K562 (cell line): Measurements from ENCODE around the gene ARHGAP26. TPM values are rescaled to one million over a fixed set of nuclear protein-coding genes. Genes with fewer than 3 reads are reported as not detected.

Experiments
- ATAC-seq: fragments of 200-7000 bp; cut with Tn5 transposase; 3 replicates; pipeline ENCODE4 v1.9.1; 2020; ENCODE audit warnings: moderate library complexity
- BruUV-seq: library from RNA; stranded (reverse); fragments of 400-500 nt; replicated peaks from 2 replicates; lab custom pipeline; 2021; lab: Mats Ljungman, UMichigan
- CTCF ChIA-PET: fragments of 300-600 bp; formaldehyde crosslinking; extraction: SDS; loops from one replicate; lab custom pipeline; 2021; ENCODE audit warnings: low intra/inter-chr PET ratio; lab: Yijun Ruan, JAX
- POLR2A ChIA-PET: fragments of 300-600, 350-650 bp; sonication (Branson Sonifier 250); formaldehyde crosslinking; extraction: SDS; loops from one replicate; lab custom pipeline; 2021; ENCODE audit warnings: antibody characterized with exemption, inconsistent platforms; lab: Yijun Ruan, JAX
- DNase-seq, 4 experiments: peaks; one replicate each; pipeline versions ENCODE4 v3.0.0 to v3.0.0-alpha.2; 2011 to 2018; ENCODE audit warnings: low spot score in 3 of 4, mixed read lengths in 3 of 4; ENCODE audit errors: extremely low read depth in 1 of 4
- FAIRE-seq: peaks from 2 replicates; lab custom pipeline; 2011; peaks lifted over from hg19 to GRCh38; lab: Jason Lieb, UNC
- H2AFZ ChIP-seq: 2 replicates; pipeline ENCODE4 v1.6.0; 2011; ENCODE audit warnings: low read depth, low read length, control low read depth, inconsistent platforms
- H3K27ac ChIP-seq: fragments of 200-600 bp; 3 replicates; pipeline ENCODE4 v1.8.0; 2011; ENCODE audit warnings: low read depth, mild to moderate bottlenecking, control low read depth, inconsistent platforms, low read length, moderate library complexity, mixed read lengths; ENCODE audit errors: extremely low read depth
- H3K27me3 ChIP-seq, 2 experiments: fragments of 300-600 bp in 1 of 2; 2 replicates in 1 of 2; 3 replicates in 1 of 2; pipeline versions ENCODE4 v1.6.0 to v1.8.0; 2011; ENCODE audit warnings: inconsistent platforms in 2 of 2, low read length in 2 of 2, mild to moderate bottlenecking in 1 of 2, mixed read lengths in 1 of 2, moderate library complexity in 1 of 2; ENCODE audit not compliant: control insufficient read depth in 2 of 2, insufficient read depth in 2 of 2
- H3K36me3 ChIP-seq: fragments of 300-600 bp; 3 replicates; pipeline ENCODE4 v1.8.0; 2011; ENCODE audit warnings: mild to moderate bottlenecking, low read length, inconsistent platforms; ENCODE audit not compliant: control insufficient read depth, insufficient read depth
- H3K4me1 ChIP-seq, 2 experiments: fragments of 200-600 bp in 1 of 2; replicated peaks in 1 of 2; 2 replicates in 1 of 2; 3 replicates in 1 of 2; pipeline versions ENCODE4 v1.5.1 to v1.8.0; 2011; ENCODE audit warnings: inconsistent platforms in 2 of 2, low read length in 2 of 2, mild to moderate bottlenecking in 1 of 2, mixed read lengths in 1 of 2, moderate library complexity in 1 of 2; ENCODE audit not compliant: control insufficient read depth in 2 of 2, insufficient read depth in 2 of 2
- H3K4me2 ChIP-seq: 2 replicates; pipeline ENCODE4 v1.6.1; 2011; ENCODE audit warnings: low read length, control low read depth, inconsistent platforms, mixed read lengths; ENCODE audit not compliant: insufficient read depth
- H3K4me3 ChIP-seq: fragments of 200-600 bp; sonication (generic), shearing (Covaris generic); 2 replicates; pipeline ENCODE4 v1.5.1; 2016; ENCODE audit warnings: control low read depth, inconsistent platforms
- H3K79me2 ChIP-seq: fragments of 200-600 bp; 3 replicates; pipeline ENCODE4 v1.8.0; 2011; ENCODE audit warnings: low read length, inconsistent platforms; ENCODE audit not compliant: control insufficient read depth, insufficient read depth
- H3K9ac ChIP-seq, 2 experiments: 2 replicates each; pipeline versions ENCODE4 v1.6.0 to v1.6.1; 2011; ENCODE audit warnings: low read depth in 2 of 2, low read length in 2 of 2, control low read depth in 1 of 2, inconsistent platforms in 1 of 2, mild to moderate bottlenecking in 1 of 2, mixed read lengths in 1 of 2; ENCODE audit not compliant: insufficient read depth in 1 of 2
- H3K9me1 ChIP-seq: one replicate; pipeline ENCODE4 v1.6.0; 2011; ENCODE audit warnings: inconsistent platforms, mild to moderate bottlenecking, low read length, moderate library complexity; ENCODE audit not compliant: control insufficient read depth, insufficient read depth
- H3K9me3 ChIP-seq: replicated peaks from 2 replicates; pipeline ENCODE4 v1.5.1; 2011; ENCODE audit warnings: low read depth, low read length, inconsistent platforms; ENCODE audit not compliant: control insufficient read depth, insufficient read depth
- H4K20me1 ChIP-seq: replicated peaks from 2 replicates; pipeline ENCODE4 v1.6.1; 2011; ENCODE audit warnings: low read length, inconsistent platforms, mixed read lengths; ENCODE audit not compliant: control insufficient read depth, insufficient read depth
- IFI16 ChIP-seq: fragments of 250-450 bp; sonication (Bioruptor Pico); IDR thresholded peaks from 2 replicates; pipeline ENCODE4 v2.1.2; 2022; ENCODE audit warnings: mild to moderate bottlenecking, inconsistent platforms
- RBM39 ChIP-seq: fragments of 200-400 bp; formaldehyde crosslinking; optimal IDR thresholded peaks from 2 replicates; pipeline ENCODE3; 2018; ENCODE audit warnings: low read depth, low read length
- WGBS: fragments of 100-300 bp; shearing (Covaris generic); methylation state at CpG from one replicate; pipeline ENCODE4 v1.1.6; 2016; ENCODE audit warnings: low coverage, mixed read lengths; ENCODE audit not compliant: insufficient coverage; ENCODE audit errors: missing lambda C conversion rate; 5-methylcytosine and 5-hydroxymethylcytosine counted together
- in situ Hi-C: fragments of 300-500 bp; cut with MboI; formaldehyde crosslinking; loops from 4 replicates; pipeline ENCODE4 v1.15.0; 2018; ENCODE audit warnings: inconsistent platforms, mixed read lengths
- intact Hi-C: fragments of 100-400 bp; cut with micrococcal nuclease; formaldehyde crosslinking; loops from 2 replicates; pipeline ENCODE4 v1.14.2; 2022
- polyA plus RNA-seq, 8 experiments: library from polyadenylated mRNA; depleted of rRNA in 4 of 8; stranded (reverse) in 5 of 8; unstranded in 3 of 8; fragments of >200 nt; fragmentation: Nextera tagmentation in 2 of 8; fragmentation: Illumina TruSeq in 1 of 8; extraction: Ambion mirVana in 2 of 8; extraction: Trizol in 1 of 8; gene quantifications; 2 replicates each; pipeline versions ENCODE4 v1.2.1 to v1.2.3, GENCODE V29; 2011 to 2014; ENCODE audit warnings: inconsistent platforms in 1 of 8, missing spikeins in 1 of 8
- total RNA-seq, 7 experiments: library from RNA; depleted of rRNA in 6 of 7; stranded (reverse); fragments of >200 nt in 6 of 7; fragmentation: Illumina TruSeq in 2 of 7; extraction: Trizol in 2 of 7; gene quantifications; 2 replicates each; pipeline versions ENCODE4 v1.2.1 to v1.2.3, GENCODE V29; 2011 to 2021; ENCODE audit warnings: low replicate concordance in 1 of 7
- TF ChIP-seq, protein P1 (sequence below): fragments of 450-650 bp; formaldehyde crosslinking; conservative IDR thresholded peaks from 2 replicates; pipeline ENCODE4 v1.4.0; 2022; ENCODE audit warnings: mild to moderate bottlenecking, missing genetic modification characterization
- TF ChIP-seq, protein P2 (sequence below): sonication (generic); formaldehyde crosslinking; IDR thresholded peaks from 2 replicates; pipeline ENCODE4 v1.8.1; 2022; ENCODE audit warnings: missing genetic modification reagents

ARHGAP26 gene
- total and polyA plus RNA-seq, 9 of the 15 experiments (the other 6 are each of a cell fraction or from before 2014, with no cell fraction given) = 0.13 to 1.1 (median 0.55) TPM

DNA sequence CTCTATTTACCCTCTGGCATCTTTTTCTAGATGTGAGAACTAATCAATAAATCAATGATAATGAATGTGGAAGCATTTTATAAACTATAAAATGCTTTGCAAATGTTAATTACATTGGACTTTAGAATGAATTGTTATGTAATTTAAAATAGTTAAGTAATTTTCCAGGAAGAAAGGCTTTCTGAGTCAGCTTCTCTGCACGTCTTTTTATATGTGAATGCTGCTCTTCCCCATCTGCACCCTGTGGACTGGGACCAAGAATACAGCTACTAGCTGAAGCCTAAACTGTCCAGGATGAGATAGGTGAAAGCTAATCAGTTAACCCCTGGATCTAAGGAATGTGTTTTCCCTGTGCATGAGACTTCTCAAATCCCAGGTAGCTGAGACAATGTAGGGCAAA is 340.4 kb downstream of the ARHGAP26 start:
- Histone ChIP-seq H3K4me3 (no peak overlapping the region), H3K27me3 (no peaks in the 10 kb centered on the region), H3K79me2 (no peaks in the 10 kb centered on the region), H3K9me1 (no peaks in the 10 kb centered on the region), H3K9me3 (no peaks in the 10 kb centered on the region), H3K4me1 (no peaks in the 10 kb centered on the region), H3K27ac (no peak overlapping the region), H3K36me3 (no peaks in the 10 kb centered on the region), H2AFZ (no peak overlapping the region), H3K4me2 (no peak overlapping the region), H4K20me1 (no peaks in the 10 kb centered on the region)
- ATAC-seq (no peak), DNase-seq (no peak), FAIRE-seq (no peak)
- ChIA-PET POLR2A (interaction anchor here (0.9 kb wide), 1 partner anchor 15 kb away, joined by 3 read pairs; no protein-coding TSS in a partner anchor), CTCF (no interaction called here)
- no TSS peak for BruUV-seq
- WGBS = 15% methylated on average over 1 of the region's 1 CpG
- in situ Hi-C loops = no loop called here
- TF ChIP-seq, protein P1, sequence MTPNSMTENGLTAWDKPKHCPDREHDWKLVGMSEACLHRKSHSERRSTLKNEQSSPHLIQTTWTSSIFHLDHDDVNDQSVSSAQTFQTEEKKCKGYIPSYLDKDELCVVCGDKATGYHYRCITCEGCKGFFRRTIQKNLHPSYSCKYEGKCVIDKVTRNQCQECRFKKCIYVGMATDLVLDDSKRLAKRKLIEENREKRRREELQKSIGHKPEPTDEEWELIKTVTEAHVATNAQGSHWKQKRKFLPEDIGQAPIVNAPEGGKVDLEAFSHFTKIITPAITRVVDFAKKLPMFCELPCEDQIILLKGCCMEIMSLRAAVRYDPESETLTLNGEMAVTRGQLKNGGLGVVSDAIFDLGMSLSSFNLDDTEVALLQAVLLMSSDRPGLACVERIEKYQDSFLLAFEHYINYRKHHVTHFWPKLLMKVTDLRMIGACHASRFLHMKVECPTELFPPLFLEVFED (CRISPR knock-in tag) = no peak
- TF ChIP-seq RBM39 (no peak), IFI16 (CRISPR knock-in tag) (no peak)
- TF ChIP-seq, protein P2, sequence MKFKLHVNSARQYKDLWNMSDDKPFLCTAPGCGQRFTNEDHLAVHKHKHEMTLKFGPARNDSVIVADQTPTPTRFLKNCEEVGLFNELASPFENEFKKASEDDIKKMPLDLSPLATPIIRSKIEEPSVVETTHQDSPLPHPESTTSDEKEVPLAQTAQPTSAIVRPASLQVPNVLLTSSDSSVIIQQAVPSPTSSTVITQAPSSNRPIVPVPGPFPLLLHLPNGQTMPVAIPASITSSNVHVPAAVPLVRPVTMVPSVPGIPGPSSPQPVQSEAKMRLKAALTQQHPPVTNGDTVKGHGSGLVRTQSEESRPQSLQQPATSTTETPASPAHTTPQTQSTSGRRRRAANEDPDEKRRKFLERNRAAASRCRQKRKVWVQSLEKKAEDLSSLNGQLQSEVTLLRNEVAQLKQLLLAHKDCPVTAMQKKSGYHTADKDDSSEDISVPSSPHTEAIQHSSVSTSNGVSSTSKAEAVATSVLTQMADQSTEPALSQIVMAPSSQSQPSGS (CRISPR knock-in tag) = no peak
- TF ChIP-seq, all 486 proteins: peak for 0
- no peak overlapping the region for H3K9ac ChIP-seq
- intact Hi-C loops = loop anchor here (5.0 kb wide), 1 partner anchor 292 kb away; the partner anchor contains the start of gene NR3C1
